DND-41 (cell line): Measurements from ENCODE around the gene SORL1-AS1.

Experiments used
- EZH2 ChIP-seq: IDR thresholded peaks from 3 replicates; pipeline ENCODE4 v1.6.1; 2012; ENCODE audit warnings: borderline replicate concordance, low read depth, mild to moderate bottlenecking, moderate library complexity, low read length, inconsistent platforms; ENCODE audit not compliant: severe bottlenecking
- TF ChIP-seq, protein P1 (sequence below): IDR thresholded peaks from 2 replicates; pipeline ENCODE4 v1.5.1; 2012; ENCODE audit warnings: borderline replicate concordance, low read length, moderate library complexity, mild to moderate bottlenecking; ENCODE audit not compliant: poor library complexity, severe bottlenecking; ENCODE audit errors: extremely low read depth

DNA sequence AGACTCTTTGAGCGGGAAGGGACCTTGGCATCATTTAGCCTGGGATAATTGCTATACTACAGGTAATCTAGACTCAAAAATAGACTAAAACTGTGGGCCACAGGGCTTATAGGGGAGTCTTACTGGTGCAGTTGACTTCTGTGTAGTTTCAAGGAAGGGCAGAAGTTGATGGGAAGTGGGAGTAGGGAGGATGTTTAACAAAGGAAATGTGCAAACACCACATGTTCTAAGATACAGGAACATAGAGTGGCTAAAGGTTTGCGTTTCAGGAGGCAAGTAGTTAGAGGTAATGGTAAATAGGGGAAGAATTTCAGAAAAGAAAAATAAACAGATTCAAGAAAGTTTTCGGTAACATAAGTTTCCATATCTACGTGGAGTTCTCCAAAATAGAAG is 15.1 kb downstream of the SORL1-AS1 start:
- no peak for TF ChIP-seq EZH2
- TF ChIP-seq, protein P1, sequence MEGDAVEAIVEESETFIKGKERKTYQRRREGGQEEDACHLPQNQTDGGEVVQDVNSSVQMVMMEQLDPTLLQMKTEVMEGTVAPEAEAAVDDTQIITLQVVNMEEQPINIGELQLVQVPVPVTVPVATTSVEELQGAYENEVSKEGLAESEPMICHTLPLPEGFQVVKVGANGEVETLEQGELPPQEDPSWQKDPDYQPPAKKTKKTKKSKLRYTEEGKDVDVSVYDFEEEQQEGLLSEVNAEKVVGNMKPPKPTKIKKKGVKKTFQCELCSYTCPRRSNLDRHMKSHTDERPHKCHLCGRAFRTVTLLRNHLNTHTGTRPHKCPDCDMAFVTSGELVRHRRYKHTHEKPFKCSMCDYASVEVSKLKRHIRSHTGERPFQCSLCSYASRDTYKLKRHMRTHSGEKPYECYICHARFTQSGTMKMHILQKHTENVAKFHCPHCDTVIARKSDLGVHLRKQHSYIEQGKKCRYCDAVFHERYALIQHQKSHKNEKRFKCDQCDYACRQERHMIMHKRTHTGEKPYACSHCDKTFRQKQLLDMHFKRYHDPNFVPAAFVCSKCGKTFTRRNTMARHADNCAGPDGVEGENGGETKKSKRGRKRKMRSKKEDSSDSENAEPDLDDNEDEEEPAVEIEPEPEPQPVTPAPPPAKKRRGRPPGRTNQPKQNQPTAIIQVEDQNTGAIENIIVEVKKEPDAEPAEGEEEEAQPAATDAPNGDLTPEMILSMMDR = no peak
